ELF-1 (cell line): ENCODE data around the gene HIPK2.

Experiments
- DNase-seq: peaks from one replicate; pipeline ENCODE4 v3.0.0-alpha.2; 2016; ENCODE audit warnings: low read depth, low spot score

Gene HIPK2

DNA sequence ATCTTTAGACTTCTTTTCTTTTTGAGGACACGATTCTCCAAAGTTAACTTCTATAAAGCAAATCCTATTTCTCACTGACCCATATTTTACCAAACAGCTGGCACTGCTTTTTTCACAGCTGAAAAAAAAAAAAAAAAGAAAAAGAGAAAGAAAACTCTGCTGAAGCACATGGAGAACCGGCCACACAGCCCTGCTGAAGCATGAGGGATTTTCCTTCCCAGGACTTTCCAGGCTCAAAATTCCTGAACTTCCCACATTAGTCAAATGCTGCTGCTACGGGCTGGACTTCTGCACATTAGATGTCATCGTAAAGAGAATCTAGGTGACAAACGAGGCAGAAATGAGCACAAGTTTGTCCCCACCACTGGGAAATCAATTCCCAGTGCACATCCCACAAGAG is 25.2 kb downstream of the HIPK2 start:
- DNase-seq, result no peak

GRCh38 chr7:139752148-139752547 is 25.6 kb downstream of the HIPK2 start:
- DNase-seq, result no peak

GRCh38 chr7:139750459-139751095 is 27.2 kb downstream of the HIPK2 start:
- no peak for DNase-seq

- no peak for DNase-seq
Measured at GRCh38 chr7:139749545-139749944, 28.3 kb downstream of the HIPK2 start.

DNA sequence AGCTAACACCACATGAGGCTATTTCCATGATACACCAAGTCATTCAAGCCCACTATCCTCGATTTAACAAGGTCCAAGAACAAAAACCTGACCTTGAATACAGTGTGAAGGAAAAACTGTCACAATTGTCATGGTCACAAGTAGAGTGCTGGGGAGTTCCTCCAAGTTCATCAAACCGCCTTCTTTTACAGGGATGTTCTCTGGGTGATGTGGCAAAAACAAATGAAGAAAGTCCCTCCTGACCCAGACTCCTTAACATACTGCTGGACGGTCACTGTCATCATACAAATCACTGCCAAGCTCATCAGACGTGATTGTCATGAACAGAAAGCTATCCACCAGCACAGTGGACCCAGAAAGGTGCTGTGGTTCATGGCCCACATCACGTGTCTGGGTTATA is 28.9 kb downstream of the HIPK2 start:
- no peak for DNase-seq

DNA sequence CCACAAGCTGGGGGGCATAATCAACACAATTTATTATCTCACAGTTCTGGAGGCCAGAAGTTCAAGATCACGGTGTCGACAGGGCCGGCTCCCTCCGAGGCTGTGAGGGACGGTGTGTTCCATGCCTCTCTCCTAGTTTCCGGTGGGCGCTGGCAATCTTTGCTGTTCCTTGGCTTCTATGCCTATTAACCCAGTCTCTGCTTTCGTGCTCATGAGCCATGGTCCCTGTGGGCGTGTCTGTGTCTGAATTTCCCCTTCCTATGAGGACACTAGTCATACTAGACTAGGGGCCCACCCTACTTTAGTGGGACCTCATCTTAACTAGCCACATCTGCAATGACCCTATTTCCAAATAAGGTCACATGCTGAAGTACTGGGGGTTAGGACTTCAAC is 29.4 kb downstream of the HIPK2 start:
- DNase-seq, result no peak

GRCh38 chr7:139747662-139748372 is 30.0 kb downstream of the HIPK2 start:
- no peak for DNase-seq

GRCh38 chr7:139746652-139747051 is 31.1 kb downstream of the HIPK2 start:
- no peak for DNase-seq

DNA sequence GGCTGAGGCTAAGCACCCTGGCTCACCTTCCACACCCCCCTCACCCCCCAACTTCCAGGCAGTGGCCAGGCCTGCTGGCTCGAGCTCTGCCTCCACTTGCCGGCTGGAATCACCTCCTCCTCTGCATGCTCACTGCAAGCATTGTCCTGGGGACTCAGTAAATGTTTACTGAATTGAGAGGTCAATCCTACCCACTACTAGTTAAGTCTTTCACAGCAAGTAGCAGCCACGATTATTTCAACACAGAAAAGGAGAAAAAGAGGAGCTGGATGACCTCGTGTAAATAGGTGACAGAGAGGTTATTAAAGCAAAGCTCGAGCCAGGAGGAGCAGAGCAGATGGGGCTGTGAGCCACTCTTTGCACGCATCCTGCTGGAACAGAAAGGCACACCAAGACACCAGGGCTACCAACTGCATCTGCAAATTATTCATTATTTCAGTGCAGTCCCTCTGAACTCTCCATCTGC is 32.1 kb downstream of the HIPK2 start:
- no peak for DNase-seq

DNA sequence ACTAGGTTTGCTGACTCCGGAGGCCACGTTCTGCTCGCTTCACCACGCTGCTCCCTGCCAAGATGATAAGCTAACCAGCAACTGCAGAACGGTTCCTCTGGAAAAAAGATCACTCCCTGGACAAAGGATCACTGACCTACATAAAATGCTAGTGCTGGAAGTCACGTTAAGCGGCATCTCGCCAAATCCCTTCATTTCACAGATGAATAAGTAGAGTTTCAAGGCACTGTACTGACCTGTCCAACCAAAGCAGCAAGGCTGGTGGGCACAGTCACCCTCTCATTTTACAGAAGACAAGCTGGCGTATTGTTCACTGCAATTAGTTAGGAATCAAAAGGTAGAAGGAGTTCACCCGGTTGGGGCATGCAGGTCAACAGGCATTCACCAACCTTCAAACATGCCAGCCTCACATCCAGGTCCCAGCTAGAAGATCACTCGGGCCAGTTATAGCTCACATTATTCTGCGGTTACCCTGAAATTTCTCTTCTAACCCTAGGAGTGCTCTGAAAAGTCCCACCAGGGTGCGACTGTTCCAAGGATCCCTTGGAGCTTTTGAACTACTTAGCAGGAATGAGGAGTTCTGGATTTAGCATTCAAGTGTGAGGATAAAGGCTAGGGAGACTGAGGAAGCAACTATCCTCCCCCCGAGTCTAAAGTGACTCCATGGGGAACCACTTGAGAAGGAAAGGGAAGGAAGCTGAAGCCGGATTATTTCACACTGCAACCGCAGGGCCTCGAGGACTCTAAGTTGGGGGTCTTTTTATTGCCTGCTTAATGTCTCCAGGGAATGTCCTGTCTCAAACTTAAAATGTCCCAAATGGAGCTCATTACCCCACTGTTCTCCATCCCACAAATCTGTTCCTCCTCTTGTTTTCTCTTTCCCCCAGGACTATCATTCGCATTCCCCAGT is 32.8 kb downstream of the HIPK2 start:
- no peak for DNase-seq

- DNase-seq, result no peak
Measured at GRCh38 chr7:139743967-139744767, 33.6 kb downstream of the HIPK2 start.

GRCh38 chr7:139743267-139743966 is 34.4 kb downstream of the HIPK2 start:
- no peak for DNase-seq

DNA sequence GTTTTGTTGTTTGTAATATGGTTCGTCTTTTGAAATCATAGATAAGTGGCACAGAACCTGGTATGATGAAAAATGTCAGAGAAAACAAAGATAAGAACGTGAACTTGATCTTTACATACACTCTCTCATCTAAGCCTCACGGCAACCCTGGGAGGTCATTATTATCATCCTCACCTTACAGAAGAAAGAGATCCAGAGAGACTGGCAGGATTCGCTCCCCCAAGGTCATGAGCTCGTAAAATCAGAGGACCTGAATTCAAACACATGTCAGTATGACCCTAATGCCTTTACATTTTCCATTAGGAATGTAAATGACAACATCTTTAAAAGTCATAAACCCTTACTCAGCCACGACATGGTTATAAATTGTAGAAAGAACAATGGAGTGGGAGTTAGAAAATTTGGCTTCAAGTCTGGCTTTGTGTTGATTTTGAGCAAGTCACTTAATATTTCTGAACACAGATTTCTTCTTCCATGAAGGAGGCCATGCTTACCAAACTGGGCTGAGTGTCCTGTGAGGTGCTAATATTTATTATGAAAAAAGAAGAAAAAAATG is 35.9 kb downstream of the HIPK2 start:
- DNase-seq, result no peak

GRCh38 chr7:139741239-139741638 is 36.6 kb downstream of the HIPK2 start:
- no peak for DNase-seq

DNA sequence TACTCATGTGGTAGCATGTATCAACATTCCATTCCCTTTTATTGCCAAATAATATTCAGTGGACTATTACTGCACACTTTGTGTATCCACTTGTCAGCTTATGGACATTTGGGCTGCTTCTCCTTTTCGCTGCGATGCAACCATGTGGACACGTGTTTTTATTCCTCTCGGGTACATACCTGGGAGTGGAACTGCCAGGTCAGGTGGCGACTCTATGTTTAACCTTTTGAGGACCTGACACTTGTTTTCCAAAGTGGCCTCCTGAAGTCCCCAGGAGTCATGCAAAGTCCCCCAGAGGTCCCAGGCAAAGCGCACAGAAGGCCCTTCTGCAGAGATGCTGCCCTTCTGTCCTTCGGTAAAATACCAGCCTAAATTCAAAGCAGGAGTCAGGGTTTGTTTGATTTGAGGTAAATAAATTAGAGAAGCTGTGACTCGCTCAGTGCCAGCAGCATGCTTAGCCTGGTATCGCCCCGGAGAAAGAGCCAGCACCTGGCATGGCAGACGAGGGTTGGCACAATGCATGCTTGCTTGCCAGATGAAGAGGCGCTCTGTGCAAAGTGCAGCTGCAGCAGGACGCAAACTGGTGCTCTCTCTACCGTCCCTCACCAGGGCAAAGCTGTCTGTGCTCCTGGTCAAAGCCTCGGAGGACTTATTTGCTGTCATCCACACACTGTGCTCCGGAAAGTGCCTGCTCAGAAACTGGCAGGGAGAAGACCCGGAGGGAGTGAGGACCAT is 37.8 kb downstream of the HIPK2 start:
- DNase-seq, result no peak

GRCh38 chr7:139738772-139739171 is 39.0 kb downstream of the HIPK2 start:
- DNase-seq, result no peak

- no peak for DNase-seq
Measured at GRCh38 chr7:139738101-139738489, 39.7 kb downstream of the HIPK2 start.

DNA sequence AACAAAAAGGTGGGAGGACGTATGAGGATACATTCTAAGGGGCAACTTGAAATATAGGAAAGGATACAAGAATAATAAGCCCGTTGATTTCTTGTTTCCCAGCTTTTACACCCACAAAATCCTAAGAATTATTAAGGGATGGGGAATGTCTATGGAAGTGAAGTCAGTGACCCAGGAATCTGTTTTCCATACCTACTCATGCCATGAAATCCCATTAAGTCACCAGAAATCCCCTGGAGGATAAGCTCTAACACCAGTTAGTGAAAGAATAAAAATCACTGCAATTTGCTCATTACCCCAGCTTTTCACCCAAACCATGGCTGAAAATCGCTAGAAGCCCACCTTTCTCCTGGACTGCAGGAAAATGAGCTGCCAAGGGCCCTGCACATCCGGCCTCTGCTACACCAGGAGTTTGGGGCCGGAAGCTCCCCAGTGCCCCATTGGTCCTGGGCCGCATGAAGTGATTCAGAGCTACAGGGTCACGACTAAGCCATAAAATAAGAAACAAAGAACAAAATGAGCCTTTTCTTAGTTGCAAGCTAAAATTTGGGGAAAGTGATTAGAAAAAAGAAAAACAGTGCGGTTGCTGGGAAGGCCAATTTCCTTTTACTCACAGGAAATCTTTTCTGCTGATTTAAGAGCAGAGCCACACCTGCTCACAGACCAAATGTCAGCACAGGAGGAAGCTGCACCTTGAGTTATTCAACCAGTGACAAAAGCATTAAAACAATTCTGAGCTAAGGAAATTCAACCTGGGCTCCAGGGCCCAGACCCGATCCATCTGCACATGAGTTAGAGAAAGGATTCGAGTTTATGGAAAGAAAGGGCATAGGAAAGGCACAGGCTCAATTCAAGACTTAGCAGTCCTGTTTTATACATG is 40.3 kb downstream of the HIPK2 start:
- DNase-seq, result no peak
